IMR-90 (cell line): Measurements from ENCODE around the gene CYP21A2. TPM values are rescaled to one million over a fixed set of nuclear protein-coding genes. Genes with fewer than 3 reads are reported as not detected.
"Not testable (repeated sequence)": the region's sequence is repeated elsewhere in the genome, so short reads cannot be mapped to it uniquely, and the experiment has no call there.

Source experiments
- ATAC-seq: fragments of 200-7000 bp; cut with Tn5 transposase; 2 replicates; pipeline ENCODE4 v1.9.1; 2020; ENCODE audit warnings: low read depth, mild to moderate bottlenecking, moderate library complexity
- BruUV-seq: library from RNA; stranded (reverse); fragments of 400-500 nt; replicated peaks from 2 replicates; lab custom pipeline; 2021; lab: Mats Ljungman, UMichigan
- CTCF ChIA-PET: fragments of 300-600 bp; formaldehyde crosslinking; extraction: SDS; loops from one replicate; lab custom pipeline; 2021; ENCODE audit warnings: antibody characterized with exemption; lab: Yijun Ruan, JAX
- POLR2A ChIA-PET: fragments of 300-600 bp; sonication (Branson Sonifier 250); formaldehyde crosslinking; loops from one replicate; lab custom pipeline; 2022; ENCODE audit warnings: antibody characterized with exemption; ENCODE audit not compliant: unreplicated experiment; lab: Charles Lee
- DNase-seq: peaks from one replicate; pipeline ENCODE4 v3.0.0; 2013
- H2AFZ ChIP-seq: replicated peaks from 2 replicates; pipeline ENCODE3; 2013; ENCODE audit warnings: low read length, mild to moderate bottlenecking; ENCODE audit not compliant: poor library complexity
- H2AK5ac ChIP-seq: 2 replicates; pipeline ENCODE4 v1.6.1; 2013; ENCODE audit warnings: low read depth, low read length, inconsistent platforms
- H2AK9ac ChIP-seq: replicated peaks from 2 replicates; pipeline ENCODE3; 2013; ENCODE audit warnings: mild to moderate bottlenecking, low read depth, low read length, moderate library complexity; ENCODE audit not compliant: poor library complexity
- H2BK120ac ChIP-seq: 2 replicates; pipeline ENCODE4 v1.6.1; 2013; ENCODE audit warnings: low read depth, low read length, inconsistent platforms
- H2BK15ac ChIP-seq: 3 replicates; pipeline ENCODE4 v1.6.1; 2013; ENCODE audit warnings: low read depth, low read length, inconsistent platforms
- H2BK20ac ChIP-seq: 2 replicates; pipeline ENCODE4 v1.6.1; 2013; ENCODE audit warnings: low read depth, mild to moderate bottlenecking, inconsistent platforms, low read length, moderate library complexity
- H2BK5ac ChIP-seq: 2 replicates; pipeline ENCODE4 v1.6.1; 2013; ENCODE audit warnings: mild to moderate bottlenecking, low read depth, low read length, inconsistent platforms; ENCODE audit not compliant: poor library complexity, severe bottlenecking
- H3K14ac ChIP-seq: replicated peaks from 2 replicates; pipeline ENCODE4 v1.6.1; 2013; ENCODE audit warnings: low read depth, low read length, inconsistent platforms
- H3K18ac ChIP-seq: 2 replicates; pipeline ENCODE4 v1.6.1; 2013; ENCODE audit warnings: low read depth, low read length, control low read depth
- H3K23ac ChIP-seq: 2 replicates; pipeline ENCODE4 v1.6.1; 2013; ENCODE audit warnings: low read depth, low read length, inconsistent platforms
- H3K27ac ChIP-seq: 2 replicates; pipeline ENCODE4 v1.5.1; 2013; ENCODE audit warnings: mild to moderate bottlenecking, control low read depth, low read length; ENCODE audit not compliant: insufficient read depth
- H3K27me3 ChIP-seq: 2 replicates; pipeline ENCODE4 v1.6.1; 2013; ENCODE audit warnings: low read length; ENCODE audit not compliant: control insufficient read depth, insufficient read depth
- H3K36me3 ChIP-seq: 2 replicates; pipeline ENCODE4 v1.6.1; 2013; ENCODE audit warnings: low read length, mixed read lengths; ENCODE audit not compliant: control insufficient read depth, insufficient read depth
- H3K4ac ChIP-seq: 2 replicates; pipeline ENCODE4 v1.6.1; 2013; ENCODE audit warnings: low read depth, low read length, inconsistent platforms
- H3K4me1 ChIP-seq: 2 replicates; pipeline ENCODE4 v1.6.1; 2013; ENCODE audit warnings: low read length, mixed read lengths; ENCODE audit not compliant: control insufficient read depth, insufficient read depth
- H3K4me2 ChIP-seq: 2 replicates; pipeline ENCODE4 v1.6.1; 2013; ENCODE audit warnings: low read depth, mild to moderate bottlenecking, control low read depth, low read length, moderate library complexity
- H3K4me3 ChIP-seq: 2 replicates; pipeline ENCODE4 v1.5.1; 2013; ENCODE audit warnings: low read depth, mild to moderate bottlenecking, control low read depth, low read length, moderate library complexity; ENCODE audit not compliant: insufficient read depth
- H3K56ac ChIP-seq: 2 replicates; pipeline ENCODE4 v1.6.1; 2013; ENCODE audit warnings: low read length, inconsistent platforms; ENCODE audit not compliant: insufficient read depth; ENCODE audit errors: extremely low read depth
- H3K79me1 ChIP-seq, 2 experiments: 2 replicates each; pipeline ENCODE4 v1.6.1; 2013; ENCODE audit warnings: low read length in 2 of 2, inconsistent platforms in 1 of 2, low read depth in 1 of 2
- H3K9ac ChIP-seq: 2 replicates; pipeline ENCODE4 v1.6.1; 2013; ENCODE audit warnings: low read depth, low read length, control low read depth
- H3K9me1 ChIP-seq: 2 replicates; pipeline ENCODE4 v1.6.1; 2013; ENCODE audit warnings: low read length, inconsistent platforms; ENCODE audit not compliant: insufficient read depth
- H3K9me3 ChIP-seq: 2 replicates; pipeline ENCODE4 v1.6.1; 2013; ENCODE audit warnings: low read length; ENCODE audit not compliant: control insufficient read depth, insufficient read depth
- H4K20me1 ChIP-seq: 2 replicates; pipeline ENCODE4 v1.6.1; 2013; ENCODE audit warnings: low read length, inconsistent platforms; ENCODE audit not compliant: insufficient read depth
- H4K5ac ChIP-seq: 2 replicates; pipeline ENCODE4 v1.6.1; 2013; ENCODE audit warnings: mild to moderate bottlenecking, low read depth, low read length, control low read depth
- H4K8ac ChIP-seq, 2 experiments: 2 replicates each; pipeline ENCODE4 v1.6.1; 2013; ENCODE audit warnings: low read depth in 2 of 2, low read length in 2 of 2, control low read depth in 1 of 2, inconsistent platforms in 1 of 2
- H4K91ac ChIP-seq: 2 replicates; pipeline ENCODE4 v1.6.1; 2013; ENCODE audit warnings: low read depth, low read length, inconsistent platforms; ENCODE audit not compliant: insufficient read depth
- WGBS, 2 experiments: methylation state at CpG; one replicate each; pipeline versions ENCODE4 v1.1.5 to v1.1.7; 2013; ENCODE audit warnings: missing lambda C conversion rate in 2 of 2; ENCODE audit not compliant: insufficient read length in 1 of 2; ENCODE audit errors: extremely low coverage in 2 of 2; 5-methylcytosine and 5-hydroxymethylcytosine counted together
- dilution Hi-C: fragments of 300-500 bp; cut with HindIII; formaldehyde crosslinking; loops from one replicate; pipeline ENCODE4 v1.14.3; 2018; ENCODE audit warnings: low sequenced_read_pairs; ENCODE audit not compliant: unreplicated experiment
- in situ Hi-C: fragments of 300-500 bp; cut with MboI; formaldehyde crosslinking; loops from 3 replicates; pipeline ENCODE4 v1.14.3; 2019; ENCODE audit warnings: low sequenced_read_pairs, inconsistent platforms, mixed read lengths
- intact Hi-C: fragments of 100-400 bp; cut with micrococcal nuclease; formaldehyde crosslinking; loops from 2 replicates; pipeline ENCODE4 v1.10.0; 2022
- polyA plus RNA-seq, 3 experiments: library from polyadenylated mRNA; depleted of rRNA; stranded (reverse); fragments of >200 nt; gene quantifications; 2 replicates each; pipeline ENCODE4 v1.2.3, GENCODE V29; 2012; ENCODE audit warnings: low replicate concordance in 1 of 3
- total RNA-seq: library from RNA; depleted of rRNA; stranded (reverse); fragments of >200 nt; gene quantifications from 2 replicates; pipeline ENCODE4 v1.2.3, GENCODE V29; 2012

The CYP21A2 gene
- total and polyA plus RNA-seq, 2 of the 4 experiments (the other 2 are of a cell fraction): 0.03 TPM; not detected in 1

DNA sequence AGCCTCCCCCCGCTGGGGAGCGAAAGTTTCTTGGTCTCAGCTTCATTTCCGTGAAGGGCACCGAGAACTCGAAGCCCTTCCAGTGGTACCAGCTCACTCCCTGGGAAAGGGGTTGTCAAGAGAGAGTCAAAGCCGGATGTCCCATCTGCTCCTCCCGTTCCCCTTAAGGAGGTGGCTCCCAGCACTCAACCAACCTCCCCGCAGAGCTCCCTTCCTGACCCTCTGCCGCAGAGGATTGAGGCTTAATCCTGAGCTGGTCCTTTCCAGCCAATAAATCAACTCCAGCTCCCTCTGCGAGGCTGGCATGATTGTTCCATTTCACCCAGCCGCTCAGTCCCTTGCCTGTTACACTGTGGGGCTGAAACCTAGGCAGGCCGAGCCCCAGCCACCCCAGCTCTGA lies 29.6 kb upstream of the CYP21A2 start:
- H3K23ac ChIP-seq, H4K8ac ChIP-seq, H3K14ac ChIP-seq, H3K4me3 ChIP-seq, H3K4me2 ChIP-seq, POLR2A ChIA-PET, H4K91ac ChIP-seq, H3K27me3 ChIP-seq, CTCF ChIA-PET, H4K20me1 ChIP-seq, H2AK9ac ChIP-seq, H3K4ac ChIP-seq, H3K18ac ChIP-seq, H3K36me3 ChIP-seq, dilution Hi-C loops, ATAC-seq, H3K9me3 ChIP-seq, H3K9me1 ChIP-seq, H2BK15ac ChIP-seq, H2BK120ac ChIP-seq, H3K9ac ChIP-seq, H2BK5ac ChIP-seq, BruUV-seq, H2AK5ac ChIP-seq, DNase-seq, intact Hi-C loops, H3K56ac ChIP-seq, in situ Hi-C loops, H3K4me1 ChIP-seq, H2AFZ ChIP-seq, H4K5ac ChIP-seq, H2BK20ac ChIP-seq, H3K27ac ChIP-seq, H3K79me1 ChIP-seq: not testable (repeated sequence)
- no CpG with 5 or more reads among the region's 12 CpGs for WGBS, 2 experiments

GRCh38 chr6:32009537-32009936 lies 28.7 kb upstream of the CYP21A2 start:
- H2AK9ac ChIP-seq, H4K5ac ChIP-seq, H3K14ac ChIP-seq, CTCF ChIA-PET, H3K56ac ChIP-seq, H4K20me1 ChIP-seq, H2BK15ac ChIP-seq, H4K91ac ChIP-seq, H3K79me1 ChIP-seq, POLR2A ChIA-PET, DNase-seq, H2BK120ac ChIP-seq, H3K4me1 ChIP-seq, H3K27me3 ChIP-seq, H3K36me3 ChIP-seq, intact Hi-C loops, H3K18ac ChIP-seq, H2BK20ac ChIP-seq, in situ Hi-C loops, H2BK5ac ChIP-seq, H3K9me1 ChIP-seq, H2AFZ ChIP-seq, H3K23ac ChIP-seq, H3K4ac ChIP-seq, H3K27ac ChIP-seq, H3K4me3 ChIP-seq, BruUV-seq, H2AK5ac ChIP-seq, H4K8ac ChIP-seq, dilution Hi-C loops, H3K9ac ChIP-seq, ATAC-seq, H3K9me3 ChIP-seq, H3K4me2 ChIP-seq: not testable (repeated sequence)
- WGBS, 2 experiments: no CpG with 5 or more reads among the region's 12 CpGs
